GM12878 (cell line): ENCODE data around the gene PCSK9. TPM values are rescaled to one million over a fixed set of nuclear protein-coding genes. Genes with fewer than 3 reads are reported as not detected.
A peak's percentile ranks its signal among the peaks of the same experiment; 100 is the strongest.

Experiments used
- ATAC-seq: fragments of 200-7000 bp; cut with Tn5 transposase; 3 replicates; pipeline ENCODE4 v1.9.1; 2020; ENCODE audit warnings: mild to moderate bottlenecking, moderate library complexity
- BruUV-seq: library from RNA; stranded (reverse); fragments of 400-500 nt; replicated peaks from 2 replicates; lab custom pipeline; 2021; lab: Mats Ljungman, UMichigan
- CTCF ChIA-PET: fragments of 300-600 bp; sonication (Branson Sonifier 250); formaldehyde crosslinking; extraction: SDS; loops from one replicate; lab custom pipeline; 2021; ENCODE audit warnings: inconsistent platforms; lab: Yijun Ruan, JAX
- POLR2A ChIA-PET: fragments of 350-600 bp; formaldehyde crosslinking; extraction: SDS; loops from one replicate; lab custom pipeline; 2021; ENCODE audit warnings: inconsistent platforms; lab: Charles Lee
- RAD21 ChIA-PET: fragments of 300-600 bp; sonication (Branson Sonifier 250); formaldehyde crosslinking; loops from one replicate; lab custom pipeline; 2023; ENCODE audit warnings: antibody characterized with exemption; ENCODE audit not compliant: unreplicated experiment; lab: Charles Lee
- SMC1A ChIA-PET: fragments of 300-600 bp; sonication (Branson Sonifier 250); formaldehyde crosslinking; loops from one replicate; lab custom pipeline; 2023; ENCODE audit not compliant: unreplicated experiment, uncharacterized antibody; lab: Charles Lee
- DNase-seq: peaks from one replicate; pipeline ENCODE4 v3.0.0-alpha.2; 2011; ENCODE audit warnings: low read depth, low spot score
- FAIRE-seq: peaks from 3 replicates; lab custom pipeline; 2011; peaks lifted over from hg19 to GRCh38; lab: Jason Lieb, UNC
- H2AFZ ChIP-seq: 2 replicates; pipeline ENCODE4 v1.6.0; 2011; ENCODE audit warnings: low read depth, low read length, control low read depth; ENCODE audit not compliant: control insufficient read depth
- H3K27ac ChIP-seq: 2 replicates; pipeline ENCODE4 v1.5.1; 2011; ENCODE audit warnings: control low read depth; ENCODE audit not compliant: control insufficient read depth, insufficient read depth
- H3K27me3 ChIP-seq, 2 experiments: replicated peaks in 1 of 2; 2 replicates each; pipeline versions ENCODE4 v1.6.0 to v1.6.1; 2011; ENCODE audit warnings: low read length in 1 of 2; ENCODE audit not compliant: control insufficient read depth in 2 of 2, insufficient read depth in 2 of 2
- H3K36me3 ChIP-seq, 2 experiments: 2 replicates each; pipeline ENCODE4 v1.5.1; 2011; ENCODE audit warnings: low read length in 1 of 2; ENCODE audit not compliant: control insufficient read depth in 2 of 2, insufficient read depth in 2 of 2
- H3K4me1 ChIP-seq: 2 replicates; pipeline ENCODE4 v1.6.1; 2011; ENCODE audit warnings: mild to moderate bottlenecking, low read length, moderate library complexity, mixed read lengths; ENCODE audit not compliant: control insufficient read depth, insufficient read depth
- H3K4me2 ChIP-seq: 2 replicates; pipeline ENCODE4 v1.6.0; 2011; ENCODE audit warnings: control low read depth; ENCODE audit not compliant: control insufficient read depth, insufficient read depth
- H3K4me3 ChIP-seq: fragments of 200-600 bp; sonication (generic); 2 replicates; pipeline ENCODE4 v1.5.1; 2016
- H3K79me2 ChIP-seq: 2 replicates; pipeline ENCODE4 v1.6.0; 2011; ENCODE audit warnings: low read length; ENCODE audit not compliant: control insufficient read depth, insufficient read depth
- H3K9ac ChIP-seq: 2 replicates; pipeline ENCODE4 v1.8.0; 2011; ENCODE audit warnings: low read length, control low read depth, mixed read lengths; ENCODE audit not compliant: control insufficient read depth, insufficient read depth
- H3K9me3 ChIP-seq: replicated peaks from 3 replicates; pipeline ENCODE4 v1.5.1; 2011; ENCODE audit warnings: mild to moderate bottlenecking, low read length; ENCODE audit not compliant: control insufficient read depth, insufficient read depth
- H4K20me1 ChIP-seq: 2 replicates; pipeline ENCODE4 v1.6.0; 2011; ENCODE audit not compliant: control insufficient read depth, insufficient read depth
- BCL11A ChIP-seq: IDR thresholded peaks from 2 replicates; pipeline ENCODE4 v1.6.1; 2011; ENCODE audit warnings: low read depth, low read length
- CTCF ChIP-seq, 3 experiments: IDR thresholded peaks in 2 of 3; conservative IDR thresholded peaks in 1 of 3; 2 replicates each; pipeline ENCODE4 v1.5.1; 2011; ENCODE audit warnings: low read depth in 3 of 3, low read length in 3 of 3, mild to moderate bottlenecking in 3 of 3, control low read depth in 2 of 3, moderate library complexity in 2 of 3, inconsistent platforms in 1 of 3, mixed read lengths in 1 of 3; ENCODE audit not compliant: control insufficient read depth in 2 of 3, insufficient read depth in 1 of 3; ENCODE audit errors: extremely low read depth in 1 of 3
- FOXK2 ChIP-seq: fragments of 450-650 bp; IDR thresholded peaks from 2 replicates; pipeline ENCODE4 v1.6.1; 2017; ENCODE audit warnings: mild to moderate bottlenecking, moderate library complexity
- GABPA ChIP-seq: IDR thresholded peaks from 2 replicates; pipeline ENCODE4 v1.6.1; 2014; ENCODE audit warnings: antibody characterized with exemption, low read depth, mild to moderate bottlenecking, inconsistent platforms
- HCFC1 ChIP-seq: fragments of 150-350 bp; IDR thresholded peaks from 2 replicates; pipeline ENCODE4 v1.6.1; 2014; ENCODE audit warnings: low read length
- HDAC6 ChIP-seq: fragments of 200-600 bp; sonication (generic); IDR thresholded peaks from one replicate; pipeline ENCODE4 v1.8.0; 2017; ENCODE audit warnings: antibody characterized with exemption; ENCODE audit not compliant: unreplicated experiment
- MEF2A ChIP-seq: IDR thresholded peaks from 2 replicates; pipeline ENCODE4 v1.6.1; 2011; ENCODE audit warnings: low read depth, mild to moderate bottlenecking, low read length, moderate library complexity; ENCODE audit not compliant: insufficient read depth
- MEF2B ChIP-seq: fragments of 450-650 bp; IDR thresholded peaks from 2 replicates; pipeline ENCODE4 v1.6.1; 2018; ENCODE audit warnings: mild to moderate bottlenecking, moderate library complexity; ENCODE audit not compliant: partially characterized antibody, poor library complexity, severe bottlenecking
- MTA3 ChIP-seq: IDR thresholded peaks from 2 replicates; pipeline ENCODE4 v1.6.1; 2012; ENCODE audit warnings: low read length, inconsistent platforms, borderline replicate concordance
- NBN ChIP-seq: fragments of 450-650 bp; IDR thresholded peaks from 2 replicates; pipeline ENCODE4 v1.6.1; 2016
- PKNOX1 ChIP-seq: fragments of 450-650 bp; IDR thresholded peaks from 2 replicates; pipeline ENCODE4 v1.6.1; 2016; ENCODE audit warnings: mild to moderate bottlenecking
- SREBF2 ChIP-seq: IDR thresholded peaks from 2 replicates; pipeline ENCODE4 v1.6.1; 2012; ENCODE audit warnings: mild to moderate bottlenecking, low read length
- ZBTB4 ChIP-seq: fragments of 450-650 bp; formaldehyde crosslinking; IDR thresholded peaks from 2 replicates; pipeline ENCODE4 v1.4.0; 2022; ENCODE audit warnings: mild to moderate bottlenecking, moderate library complexity
- WGBS: methylation state at CpG from one replicate; pipeline ENCODE4 v1.1.6; 2016; ENCODE audit warnings: low lambda C conversion rate; ENCODE audit not compliant: insufficient replicate concordance, insufficient coverage; ENCODE audit errors: missing lambda C conversion rate; 5-methylcytosine and 5-hydroxymethylcytosine counted together
- in situ Hi-C: fragments of 300-500 bp; cut with MboI; formaldehyde crosslinking; loops from 9 replicates; pipeline ENCODE4 v1.14.3; 2018; ENCODE audit warnings: mixed read lengths
- intact Hi-C: fragments of 100-400 bp; cut with micrococcal nuclease; formaldehyde crosslinking; loops from one replicate; pipeline ENCODE4 v1.14.2; 2022; ENCODE audit not compliant: unreplicated experiment
- polyA plus RNA-seq, 11 experiments: library from polyadenylated mRNA; depleted of rRNA in 4 of 11; unstranded in 6 of 11; stranded (reverse) in 5 of 11; fragments of >200 nt; fragmentation: Nextera tagmentation in 4 of 11; fragmentation: Illumina TruSeq in 1 of 11; extraction: Ambion mirVana in 4 of 11; extraction: Trizol in 1 of 11; gene quantifications; 1 replicate in 1 of 11; 2 replicates in 10 of 11; pipeline versions ENCODE4 v1.2.1 to v1.2.3, GENCODE V29; 2011 to 2016; ENCODE audit warnings: inconsistent platforms in 2 of 11, missing spikeins in 2 of 11, low read depth in 1 of 11
- total RNA-seq, 4 experiments: library from RNA; depleted of rRNA in 3 of 4; stranded (reverse); fragments of >200 nt in 3 of 4; fragmentation: Illumina TruSeq in 1 of 4; extraction: Trizol in 1 of 4; gene quantifications; 2 replicates each; pipeline versions ENCODE4 v1.2.1 to v1.2.3, GENCODE V29; 2013 to 2021
- TF ChIP-seq, protein P1 (sequence below): fragments of 450-650 bp; IDR thresholded peaks from 2 replicates; pipeline ENCODE4 v1.6.1; 2016; ENCODE audit warnings: mild to moderate bottlenecking

The PCSK9 gene
- total and polyA plus RNA-seq, 10 of the 15 experiments (the other 5 are each of a cell fraction or from before 2014, with no cell fraction given) = 0.03 to 0.15 TPM; not detected in 8

- TF ChIP-seq CTCF (IDR thresholded peaks at IDR 0.05 in 2 of 3, conservative IDR thresholded peaks at IDR 0.05 in 1 of 3; ENCODE audit: control insufficient read depth in 2 of 3, extremely low read depth in 1 of 3, insufficient read depth in 1 of 3, low read depth in 3 of 3, low read length in 3 of 3) (no peak), GABPA (no peak), PKNOX1 (no peak)
Measured at GRCh38 chr1:55007625-55008024, 31.7 kb upstream of the PCSK9 start (continued).

DNA sequence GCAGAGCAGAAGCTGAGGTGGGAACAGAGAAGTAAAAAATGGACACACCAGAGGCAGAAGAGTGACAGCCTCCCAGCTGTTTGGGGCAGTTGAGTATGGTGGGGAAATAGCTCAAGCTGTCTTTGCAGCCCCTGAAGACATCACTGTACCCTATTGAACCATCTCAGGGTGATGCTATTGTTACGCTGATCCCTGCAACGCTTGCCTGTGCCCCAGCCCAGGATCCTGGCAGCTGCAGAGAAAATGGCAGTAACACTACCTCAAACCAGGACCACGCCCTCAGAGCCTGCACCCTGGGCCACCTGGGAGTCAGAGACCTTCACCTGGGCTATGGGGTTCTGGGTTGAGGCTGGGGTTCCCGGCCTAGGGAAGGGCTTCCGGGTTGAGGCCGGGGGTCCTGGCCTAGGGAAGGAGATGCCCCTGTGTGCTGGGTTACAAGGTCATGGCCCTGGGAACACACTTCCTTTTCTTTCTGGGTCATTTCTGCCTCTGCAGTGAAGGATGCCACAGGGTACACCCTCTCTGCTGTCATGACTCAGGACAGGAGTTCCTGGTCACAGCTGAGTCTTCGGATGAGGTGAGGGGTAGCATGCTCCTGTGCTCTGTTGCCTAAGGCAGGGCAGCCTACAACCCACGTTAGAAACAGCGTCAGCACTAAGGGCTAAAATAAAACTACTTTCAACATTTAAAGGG lies 29.0 kb upstream of the PCSK9 start:
- in situ Hi-C loops (no loop called here), intact Hi-C loops (no loop called here)
- ATAC-seq (peak; percentile 39), FAIRE-seq (no peak), DNase-seq (no peak)
- BruUV-seq = no TSS peak
- Histone ChIP-seq H3K27me3 (no peaks in the 10 kb centered on the region; a peak in 2 of 4 replicates), H3K36me3 (no peaks in the 10 kb centered on the region), H3K27ac (no peak overlapping the region), H3K4me2 (no peak overlapping the region), H3K9me3 (no peaks in the 10 kb centered on the region; the same call in 2 of the 3 replicates), H3K9ac (no peak overlapping the region), H3K4me3 (no peak overlapping the region), H2AFZ (no peak overlapping the region), H4K20me1 (no peaks in the 10 kb centered on the region), H3K79me2 (no peaks in the 10 kb centered on the region), H3K4me1 (no peaks in the 10 kb centered on the region)
- ChIA-PET POLR2A (no interaction called here), RAD21 (interaction anchor here (0.6 to 1.4 kb wide), 2 partner anchors 14 to 65 kb away, joined by 3 to 6 read pairs; no protein-coding TSS in a partner anchor), CTCF (interaction anchor here (0.6 to 14.2 kb wide), 2 partner anchors 8 to 63 kb away, joined by 4 to 218 read pairs; no protein-coding TSS in a partner anchor), SMC1A (interaction anchor here (0.8 to 0.9 kb wide), 2 partner anchors 65 to 70 kb away, joined by 3 to 4 read pairs; no protein-coding TSS in a partner anchor)
- 35% methylated on average over 9 of the region's 9 CpGs for WGBS
- no peak for TF ChIP-seq HDAC6
- TF ChIP-seq HCFC1 = no peak
- TF ChIP-seq MTA3 = no peak
- no peak for TF ChIP-seq BCL11A
- TF ChIP-seq GABPA = no peak
- TF ChIP-seq ZBTB4 = no peak
- TF ChIP-seq NBN = no peak
- no peak for TF ChIP-seq SREBF2
- no peak for TF ChIP-seq MEF2B
- TF ChIP-seq FOXK2 = no peak
- TF ChIP-seq MEF2A = no peak
- TF ChIP-seq, protein P1, sequence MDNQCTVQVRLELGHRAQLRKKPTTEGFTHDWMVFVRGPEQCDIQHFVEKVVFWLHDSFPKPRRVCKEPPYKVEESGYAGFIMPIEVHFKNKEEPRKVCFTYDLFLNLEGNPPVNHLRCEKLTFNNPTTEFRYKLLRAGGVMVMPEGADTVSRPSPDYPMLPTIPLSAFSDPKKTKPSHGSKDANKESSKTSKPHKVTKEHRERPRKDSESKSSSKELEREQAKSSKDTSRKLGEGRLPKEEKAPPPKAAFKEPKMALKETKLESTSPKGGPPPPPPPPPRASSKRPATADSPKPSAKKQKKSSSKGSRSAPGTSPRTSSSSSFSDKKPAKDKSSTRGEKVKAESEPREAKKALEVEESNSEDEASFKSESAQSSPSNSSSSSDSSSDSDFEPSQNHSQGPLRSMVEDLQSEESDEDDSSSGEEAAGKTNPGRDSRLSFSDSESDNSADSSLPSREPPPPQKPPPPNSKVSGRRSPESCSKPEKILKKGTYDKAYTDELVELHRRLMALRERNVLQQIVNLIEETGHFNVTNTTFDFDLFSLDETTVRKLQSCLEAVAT = no peak
